Astrocyte (in vitro differentiated cells and primary cell): ENCODE results near the gene ARF6. TPM values are rescaled to one million over a fixed set of nuclear protein-coding genes. Genes with fewer than 3 reads are reported as not detected.

Experiments used
- DNase-seq: peaks from one replicate; pipeline ENCODE4 v3.0.0-alpha.2; 2010; ENCODE audit warnings: low read depth
- FAIRE-seq: peaks from 2 replicates; lab custom pipeline; 2011; peaks lifted over from hg19 to GRCh38; lab: Jason Lieb, UNC
- H2AFZ ChIP-seq: 2 replicates; pipeline ENCODE4 v1.6.0; 2012; ENCODE audit warnings: low read depth, low read length, inconsistent platforms
- H3K27ac ChIP-seq: 2 replicates; pipeline ENCODE4 v1.5.1; 2011; ENCODE audit warnings: low read depth, low read length, inconsistent platforms
- H3K27me3 ChIP-seq: 2 replicates; pipeline ENCODE4 v1.6.0; 2011; ENCODE audit warnings: low read length, inconsistent platforms; ENCODE audit not compliant: insufficient read depth
- H3K36me3 ChIP-seq: 2 replicates; pipeline ENCODE4 v1.5.1; 2011; ENCODE audit warnings: low read length, inconsistent platforms; ENCODE audit not compliant: insufficient read depth
- H3K4me1 ChIP-seq: 2 replicates; pipeline ENCODE4 v1.5.1; 2011; ENCODE audit warnings: low read length, inconsistent platforms; ENCODE audit not compliant: insufficient read depth
- H3K4me2 ChIP-seq: 2 replicates; pipeline ENCODE4 v1.6.0; 2012; ENCODE audit warnings: low read length, inconsistent platforms
- H3K4me3 ChIP-seq: 2 replicates; pipeline ENCODE4 v1.5.1; 2011; ENCODE audit warnings: low read depth, mild to moderate bottlenecking, low read length, inconsistent platforms; ENCODE audit not compliant: insufficient read depth
- H3K79me2 ChIP-seq: 2 replicates; pipeline ENCODE4 v1.6.0; 2012; ENCODE audit warnings: mild to moderate bottlenecking, low read length, inconsistent platforms; ENCODE audit not compliant: insufficient read depth
- H3K9ac ChIP-seq: 2 replicates; pipeline ENCODE4 v1.6.0; 2012; ENCODE audit warnings: mild to moderate bottlenecking, low read length, inconsistent platforms
- H3K9me3 ChIP-seq: 2 replicates; pipeline ENCODE4 v1.5.1; 2012; ENCODE audit warnings: low read depth, mild to moderate bottlenecking, low read length, inconsistent platforms; ENCODE audit not compliant: insufficient read depth
- H4K20me1 ChIP-seq: 2 replicates; pipeline ENCODE4 v1.6.0; 2012; ENCODE audit warnings: low read length, inconsistent platforms; ENCODE audit not compliant: insufficient read depth
- H3K27ac Mint-ChIP-seq: one replicate; pipeline ENCODE4 v1.8.0; 2021; ENCODE audit warnings: mild to moderate bottlenecking, mixed read lengths; ENCODE audit not compliant: unreplicated experiment
- H3K27me3 Mint-ChIP-seq: one replicate; pipeline ENCODE4 v1.8.0; 2021; ENCODE audit warnings: low read depth, mixed read lengths; ENCODE audit not compliant: unreplicated experiment
- H3K36me3 Mint-ChIP-seq: one replicate; pipeline ENCODE4 v1.8.0; 2021; ENCODE audit warnings: low read depth, mixed read lengths; ENCODE audit not compliant: unreplicated experiment
- H3K4me1 Mint-ChIP-seq: one replicate; pipeline ENCODE4 v1.8.0; 2021; ENCODE audit warnings: low read depth, mixed read lengths; ENCODE audit not compliant: unreplicated experiment
- H3K4me3 Mint-ChIP-seq: one replicate; pipeline ENCODE4 v1.8.0; 2021; ENCODE audit warnings: mild to moderate bottlenecking, moderate library complexity, mixed read lengths; ENCODE audit not compliant: unreplicated experiment
- H3K9me3 Mint-ChIP-seq: one replicate; pipeline ENCODE4 v1.8.0; 2021; ENCODE audit warnings: mild to moderate bottlenecking, mixed read lengths; ENCODE audit not compliant: unreplicated experiment
- EZH2 ChIP-seq: IDR thresholded peaks from 2 replicates; pipeline ENCODE4 v1.6.1; 2012; ENCODE audit warnings: mild to moderate bottlenecking, low read length, inconsistent platforms; ENCODE audit not compliant: insufficient read depth
- total RNA-seq: library from RNA; stranded (reverse); gene quantifications from 2 replicates; pipeline ENCODE4 v1.2.1, GENCODE V29; 2021
- TF ChIP-seq, protein P1 (sequence below): IDR thresholded peaks from 2 replicates; pipeline ENCODE4 v1.5.1; 2011; ENCODE audit warnings: low read depth, mild to moderate bottlenecking, inconsistent platforms, low read length, moderate library complexity; ENCODE audit not compliant: insufficient read depth

ARF6 gene
- total RNA-seq, 1 donor from 2014 or later = 53.4 TPM

DNA sequence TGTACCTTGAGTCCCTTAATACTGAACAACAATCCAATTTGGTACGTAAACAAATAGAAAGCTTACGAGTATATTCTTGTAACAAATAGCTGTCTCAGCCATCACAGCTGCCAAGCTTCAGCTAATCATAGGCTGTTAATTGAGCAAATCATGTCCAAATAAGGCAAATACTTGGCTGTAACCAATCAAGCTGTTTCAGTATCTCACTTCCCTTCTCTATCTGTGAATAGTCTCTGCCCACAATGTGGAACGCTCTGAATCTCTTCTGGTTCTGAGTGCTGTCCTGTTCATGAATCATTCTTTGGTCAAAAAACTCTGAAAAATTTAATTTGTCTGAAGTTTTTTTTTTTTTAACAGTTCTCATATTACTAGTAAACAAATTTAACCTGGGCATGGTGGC lies 34.5 kb upstream of the ARF6 start:
- Mint-ChIP-seq H3K27me3 (no peaks in the 10 kb centered on the region), H3K4me3 (no peak overlapping the region), H3K36me3 (no peaks in the 10 kb centered on the region), H3K9me3 (no peaks in the 10 kb centered on the region), H3K27ac (no peak overlapping the region), H3K4me1 (peaks cover 10% of the 10 kb centered on the region)
- Histone ChIP-seq H3K27ac (no peak overlapping the region), H2AFZ (no peak overlapping the region), H3K4me1 (peaks cover under 1% of the 10 kb centered on the region), H4K20me1 (no peaks in the 10 kb centered on the region), H3K4me2 (no peak overlapping the region), H3K9ac (no peak overlapping the region), H3K79me2 (no peaks in the 10 kb centered on the region), H3K4me3 (no peak overlapping the region), H3K36me3 (no peaks in the 10 kb centered on the region), H3K27me3 (no peaks in the 10 kb centered on the region), H3K9me3 (no peaks in the 10 kb centered on the region)
- FAIRE-seq = no peak
- TF ChIP-seq, protein P1, sequence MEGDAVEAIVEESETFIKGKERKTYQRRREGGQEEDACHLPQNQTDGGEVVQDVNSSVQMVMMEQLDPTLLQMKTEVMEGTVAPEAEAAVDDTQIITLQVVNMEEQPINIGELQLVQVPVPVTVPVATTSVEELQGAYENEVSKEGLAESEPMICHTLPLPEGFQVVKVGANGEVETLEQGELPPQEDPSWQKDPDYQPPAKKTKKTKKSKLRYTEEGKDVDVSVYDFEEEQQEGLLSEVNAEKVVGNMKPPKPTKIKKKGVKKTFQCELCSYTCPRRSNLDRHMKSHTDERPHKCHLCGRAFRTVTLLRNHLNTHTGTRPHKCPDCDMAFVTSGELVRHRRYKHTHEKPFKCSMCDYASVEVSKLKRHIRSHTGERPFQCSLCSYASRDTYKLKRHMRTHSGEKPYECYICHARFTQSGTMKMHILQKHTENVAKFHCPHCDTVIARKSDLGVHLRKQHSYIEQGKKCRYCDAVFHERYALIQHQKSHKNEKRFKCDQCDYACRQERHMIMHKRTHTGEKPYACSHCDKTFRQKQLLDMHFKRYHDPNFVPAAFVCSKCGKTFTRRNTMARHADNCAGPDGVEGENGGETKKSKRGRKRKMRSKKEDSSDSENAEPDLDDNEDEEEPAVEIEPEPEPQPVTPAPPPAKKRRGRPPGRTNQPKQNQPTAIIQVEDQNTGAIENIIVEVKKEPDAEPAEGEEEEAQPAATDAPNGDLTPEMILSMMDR = no peak
- no peak for TF ChIP-seq EZH2
- DNase-seq = no peak

DNA sequence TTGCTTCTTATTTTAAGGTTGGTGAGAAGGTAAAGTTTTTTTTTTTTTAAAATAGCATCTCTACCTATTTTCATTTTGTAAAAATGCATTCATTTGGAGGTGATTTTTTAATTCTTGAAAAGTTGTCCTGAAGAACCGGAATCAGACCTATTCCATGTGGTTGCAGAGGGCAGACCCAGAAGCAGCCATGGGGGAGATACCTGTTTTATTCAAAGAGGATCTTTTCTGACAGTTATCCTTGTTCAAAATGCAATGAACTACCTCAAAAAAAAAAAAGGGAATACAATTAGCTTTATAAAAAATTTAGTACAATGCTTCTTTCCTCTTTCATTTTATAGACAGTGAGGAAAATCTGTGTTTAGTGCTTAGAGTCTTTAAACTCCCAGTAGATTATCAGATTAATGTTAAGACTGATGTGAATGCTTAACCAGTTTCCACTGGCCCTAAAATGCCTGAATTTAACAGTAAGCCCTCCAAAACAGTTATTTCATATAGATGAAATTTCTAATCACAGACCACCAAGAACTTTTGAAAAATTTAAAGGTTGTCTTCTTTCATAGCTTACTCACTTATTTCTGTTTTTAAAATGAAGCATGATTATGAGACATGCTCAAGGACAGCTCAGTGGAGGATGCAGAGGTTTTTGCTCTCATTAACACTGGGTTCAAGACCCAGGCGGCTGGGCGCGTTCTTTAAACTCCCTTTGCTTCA lies 31.7 kb upstream of the ARF6 start:
- H3K4me2 ChIP-seq = peak overlapping the region; percentile 92
- DNase-seq (no peak), FAIRE-seq (no peak)
- H3K27ac ChIP-seq = peak overlapping the region; percentile 97
- peaks cover 5% of the 10 kb centered on the region for H3K4me1 ChIP-seq
- H4K20me1 ChIP-seq = no peaks in the 10 kb centered on the region
- no peaks in the 10 kb centered on the region for H3K27me3 ChIP-seq
- peak overlapping the region; percentile 94 for H3K9ac ChIP-seq
- H3K4me1 Mint-ChIP-seq = peaks cover 10% of the 10 kb centered on the region
- H3K4me3 Mint-ChIP-seq = no peak overlapping the region
- H3K27me3 Mint-ChIP-seq = no peaks in the 10 kb centered on the region
- no peaks in the 10 kb centered on the region for H3K36me3 ChIP-seq
- no peaks in the 10 kb centered on the region for H3K9me3 ChIP-seq
- H3K79me2 ChIP-seq = no peaks in the 10 kb centered on the region
- no peaks in the 10 kb centered on the region for H3K9me3 Mint-ChIP-seq
- no peak overlapping the region for H3K27ac Mint-ChIP-seq
- no peaks in the 10 kb centered on the region for H3K36me3 Mint-ChIP-seq
- peak overlapping the region; percentile 98 for H2AFZ ChIP-seq
- peak overlapping the region; percentile 79 for H3K4me3 ChIP-seq
- TF ChIP-seq, protein P1 = no peak
- no peak for TF ChIP-seq EZH2

DNA sequence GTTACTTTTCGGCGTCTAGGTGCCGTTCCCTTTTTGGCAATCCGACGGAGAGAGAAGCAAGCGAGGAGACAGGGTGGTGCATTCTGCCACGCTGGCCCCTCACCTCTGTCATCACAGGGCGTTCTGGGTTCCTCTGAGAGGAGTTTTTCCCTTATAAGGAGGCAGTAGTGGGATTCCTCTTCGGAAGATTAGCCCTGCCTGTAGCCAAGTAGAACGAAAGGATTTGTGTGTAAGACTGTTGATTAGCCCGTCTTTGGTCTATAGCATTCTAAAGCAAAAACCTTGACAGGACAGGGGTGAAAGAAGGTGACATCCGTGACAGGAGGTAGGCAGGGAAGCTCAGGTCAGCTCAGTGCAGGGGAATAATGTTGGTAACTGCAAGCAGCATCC lies 31.2 kb upstream of the ARF6 start:
- H3K9ac ChIP-seq = peak overlapping the region; percentile 94
- peak overlapping the region; percentile 98 for H2AFZ ChIP-seq
- H3K9me3 Mint-ChIP-seq = no peaks in the 10 kb centered on the region
- H3K4me1 ChIP-seq = peaks cover 5% of the 10 kb centered on the region
- H3K36me3 ChIP-seq = no peaks in the 10 kb centered on the region
- peak overlapping the region; percentile 79 for H3K4me3 ChIP-seq
- peak overlapping the region; percentile 97 for H3K27ac ChIP-seq
- H3K9me3 ChIP-seq = no peaks in the 10 kb centered on the region
- peak; percentile 76 for DNase-seq
- H3K27me3 ChIP-seq = no peaks in the 10 kb centered on the region
- H3K4me2 ChIP-seq = peak overlapping the region; percentile 92
- H4K20me1 ChIP-seq = no peaks in the 10 kb centered on the region
- no peak overlapping the region for H3K4me3 Mint-ChIP-seq
- TF ChIP-seq, protein P1 = no peak
- TF ChIP-seq EZH2 = no peak
- H3K79me2 ChIP-seq = no peaks in the 10 kb centered on the region
- H3K27ac Mint-ChIP-seq = no peak overlapping the region
- peaks cover 10% of the 10 kb centered on the region for H3K4me1 Mint-ChIP-seq
- no peaks in the 10 kb centered on the region for H3K36me3 Mint-ChIP-seq
- no peaks in the 10 kb centered on the region for H3K27me3 Mint-ChIP-seq
- no peak for FAIRE-seq
